Stomach (tissue), 4 donors: ENCODE data around the gene EFCAB12.

Source experiments
- EP300 ChIP-seq: sonication (generic); formaldehyde crosslinking; IDR thresholded peaks from one replicate; pipeline ENCODE4 v1.6.1; 2017; ENCODE audit warnings: antibody characterized with exemption
- TF ChIP-seq, protein P1 (sequence below), 7 experiments: fragments of 450-650 bp in 4 of 7; fragments of 200-600 bp in 3 of 7; sonication (generic) in 3 of 7; IDR thresholded peaks; one replicate each; pipeline ENCODE4 v1.5.1; 2016 to 2019; ENCODE audit warnings: antibody characterized with exemption in 7 of 7, control low read depth in 2 of 7, mild to moderate bottlenecking in 1 of 7

DNA sequence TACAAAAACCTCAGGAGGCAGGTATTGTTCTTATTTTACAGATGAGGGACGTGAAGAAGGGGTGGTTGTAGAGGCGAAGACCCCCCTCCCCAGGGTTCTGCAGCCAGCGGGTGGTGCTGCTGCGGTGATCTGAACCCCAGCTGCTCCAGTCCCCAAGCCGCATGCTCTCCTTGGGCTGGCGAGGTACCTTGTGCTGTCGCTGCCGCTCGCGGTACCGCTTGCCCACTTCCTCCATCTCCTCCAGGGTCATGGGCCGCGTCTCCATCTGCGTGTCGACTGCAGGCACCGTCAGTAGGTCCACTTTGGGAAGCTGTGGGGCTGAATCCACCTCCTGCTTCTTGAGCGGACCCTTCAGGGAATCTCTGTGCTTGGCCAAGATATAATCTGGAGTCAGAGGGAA is 17.5 kb downstream of the EFCAB12 start:
- TF ChIP-seq EP300: no peak
- TF ChIP-seq, protein P1, sequence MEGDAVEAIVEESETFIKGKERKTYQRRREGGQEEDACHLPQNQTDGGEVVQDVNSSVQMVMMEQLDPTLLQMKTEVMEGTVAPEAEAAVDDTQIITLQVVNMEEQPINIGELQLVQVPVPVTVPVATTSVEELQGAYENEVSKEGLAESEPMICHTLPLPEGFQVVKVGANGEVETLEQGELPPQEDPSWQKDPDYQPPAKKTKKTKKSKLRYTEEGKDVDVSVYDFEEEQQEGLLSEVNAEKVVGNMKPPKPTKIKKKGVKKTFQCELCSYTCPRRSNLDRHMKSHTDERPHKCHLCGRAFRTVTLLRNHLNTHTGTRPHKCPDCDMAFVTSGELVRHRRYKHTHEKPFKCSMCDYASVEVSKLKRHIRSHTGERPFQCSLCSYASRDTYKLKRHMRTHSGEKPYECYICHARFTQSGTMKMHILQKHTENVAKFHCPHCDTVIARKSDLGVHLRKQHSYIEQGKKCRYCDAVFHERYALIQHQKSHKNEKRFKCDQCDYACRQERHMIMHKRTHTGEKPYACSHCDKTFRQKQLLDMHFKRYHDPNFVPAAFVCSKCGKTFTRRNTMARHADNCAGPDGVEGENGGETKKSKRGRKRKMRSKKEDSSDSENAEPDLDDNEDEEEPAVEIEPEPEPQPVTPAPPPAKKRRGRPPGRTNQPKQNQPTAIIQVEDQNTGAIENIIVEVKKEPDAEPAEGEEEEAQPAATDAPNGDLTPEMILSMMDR (IDR thresholded peaks at IDR 0.05): no peak
